ENCODE data around the gene PSD2.

- no peak for TF ChIP-seq CTCF (IDR thresholded peaks at IDR 0.05; ENCODE audit: insufficient read depth, low read depth, low read length)
- no peak for TF ChIP-seq EZH2 (IDR thresholded peaks at IDR 0.05; ENCODE audit: insufficient read depth, low read length)
Measured at GRCh38 chr5:139789116-139789844, 6.3 kb upstream of the PSD2 start.

Measured in astrocyte (in vitro differentiated cells and primary cell).